HCEC 1CT (cell line): ENCODE measurements around the gene NXNL2.

Source experiments
- DNase-seq: peaks from one replicate; pipeline ENCODE4 v3.0.0-alpha.2; 2017

Gene NXNL2

DNA sequence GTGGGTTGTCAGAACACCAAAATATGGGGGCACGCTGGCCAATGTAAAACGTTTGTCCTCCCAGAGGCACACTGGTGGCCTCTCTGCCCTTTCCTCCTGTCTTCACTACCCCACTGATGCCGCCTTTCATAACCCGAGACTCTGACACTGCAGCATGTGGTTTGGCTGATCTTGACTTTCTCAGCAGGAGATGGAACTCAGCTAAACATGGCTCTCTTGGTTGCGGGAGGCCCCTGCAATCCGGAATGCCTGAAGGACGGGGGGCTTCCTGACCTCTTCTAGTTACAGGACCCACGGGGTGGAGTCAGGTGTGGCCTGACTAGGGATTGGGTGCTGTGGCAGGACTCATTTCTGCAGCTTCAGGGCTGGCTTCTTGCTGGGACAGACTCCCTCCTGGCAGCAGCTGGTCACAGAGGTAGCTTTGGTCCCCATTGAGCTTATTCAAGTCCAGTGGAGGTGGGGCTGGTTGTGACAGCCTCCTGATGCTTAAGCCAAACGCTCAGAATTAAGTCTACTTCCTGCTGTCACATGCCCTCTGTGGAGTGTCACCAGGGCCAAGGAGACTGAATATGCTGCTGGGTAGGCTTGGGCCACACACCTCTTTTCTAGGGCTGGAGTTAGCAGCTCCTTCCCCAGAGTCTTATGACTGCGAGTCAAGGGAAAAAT is 44.2 kb downstream of the NXNL2 start:
- no peak for DNase-seq

DNA sequence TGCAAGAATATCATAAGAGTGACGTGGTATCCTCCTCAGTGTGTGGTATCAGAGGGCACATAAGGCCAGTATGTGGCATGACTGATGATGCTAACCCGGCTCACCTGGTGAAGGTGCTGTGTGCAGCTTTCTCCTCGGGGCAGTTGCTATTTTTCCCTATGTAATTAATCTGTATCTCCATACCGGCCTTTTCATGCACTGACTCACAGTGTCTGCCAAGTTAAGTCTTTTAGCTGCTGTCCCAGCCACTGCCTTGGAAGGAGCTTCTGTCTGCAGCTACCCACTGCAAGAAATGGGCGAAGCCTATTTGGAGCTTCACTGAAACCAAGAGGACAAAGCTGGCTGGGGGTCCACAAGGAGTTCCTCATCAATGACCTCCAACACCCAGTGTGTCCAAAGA is 46.0 kb downstream of the NXNL2 start:
- no peak for DNase-seq

DNA sequence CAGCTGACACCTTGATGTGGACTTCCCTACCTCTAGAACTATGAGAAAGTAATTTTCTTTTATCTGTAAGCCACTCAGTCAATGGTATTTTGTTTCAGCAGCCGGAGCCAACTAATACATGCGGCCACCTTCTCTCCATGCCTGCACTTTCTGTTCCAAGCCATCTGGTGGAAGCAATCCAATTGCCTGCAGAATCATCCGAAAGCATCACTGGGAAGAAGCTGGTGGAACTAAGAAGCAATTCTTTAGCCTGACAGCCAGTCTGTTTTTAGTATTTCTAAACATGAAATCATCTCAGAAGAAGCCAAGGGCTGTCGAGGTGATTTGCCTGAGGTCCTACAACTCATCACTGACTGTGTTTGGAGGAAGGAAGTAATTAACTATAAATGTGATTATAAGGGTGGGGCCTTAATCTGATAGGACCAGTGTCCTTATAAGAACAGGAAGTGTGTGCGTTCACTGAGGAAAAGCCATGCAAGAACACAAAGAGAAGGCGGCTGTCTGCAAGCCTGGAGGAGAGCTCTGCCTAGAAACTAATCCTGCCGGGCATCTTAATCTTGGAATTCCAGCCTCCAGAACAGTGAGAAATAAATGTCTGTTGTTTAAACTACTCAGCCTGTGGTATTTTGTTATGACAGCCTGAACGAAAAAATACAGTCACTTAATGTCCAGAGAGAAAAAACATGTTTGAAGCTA is 49.1 kb downstream of the NXNL2 start:
- DNase-seq: peak; percentile 46

DNA sequence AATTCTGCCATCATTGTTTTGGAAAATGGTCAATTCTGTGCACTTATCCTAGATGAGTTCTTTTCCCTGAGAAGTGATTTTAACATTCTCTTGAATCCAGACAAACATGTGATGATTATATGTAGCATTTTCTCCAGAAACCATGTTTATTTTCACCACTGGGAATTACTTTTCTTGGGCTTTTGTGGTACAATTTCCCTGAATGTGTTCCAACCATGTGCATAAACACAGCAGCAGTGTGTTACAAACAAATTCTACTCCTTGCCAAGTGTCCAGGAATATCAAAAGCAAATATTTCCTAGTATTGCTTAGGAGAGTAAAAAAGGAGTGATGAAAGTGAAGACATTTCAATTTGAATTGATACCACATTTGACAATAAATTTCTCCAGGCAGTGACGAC is 50.4 kb downstream of the NXNL2 start:
- no peak for DNase-seq

DNA sequence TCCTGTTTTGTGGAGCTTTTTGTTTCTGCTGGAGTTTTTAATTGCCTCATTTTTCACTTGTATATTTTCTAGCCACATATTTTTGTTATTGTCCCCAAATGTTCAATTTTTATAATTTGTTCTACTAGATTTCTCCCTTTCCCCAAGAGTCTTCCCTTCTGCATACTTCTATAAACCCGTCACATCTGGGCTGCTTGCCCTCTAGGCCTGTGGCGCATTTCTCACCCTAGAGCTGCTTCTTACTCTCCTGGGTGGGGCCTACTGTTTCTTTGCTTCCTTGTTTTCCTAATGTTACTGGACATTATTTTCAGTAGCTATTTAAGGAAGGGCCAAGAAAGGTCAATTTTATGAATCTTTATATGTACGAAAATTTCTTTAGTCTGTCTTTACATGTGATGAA is 51.5 kb downstream of the NXNL2 start:
- no peak for DNase-seq

- no peak for DNase-seq
Measured at GRCh38 chr9:88587182-88587581, 52.2 kb downstream of the NXNL2 start.

- no peak for DNase-seq
Measured at GRCh38 chr9:88587885-88588649, 53.1 kb downstream of the NXNL2 start.

DNA sequence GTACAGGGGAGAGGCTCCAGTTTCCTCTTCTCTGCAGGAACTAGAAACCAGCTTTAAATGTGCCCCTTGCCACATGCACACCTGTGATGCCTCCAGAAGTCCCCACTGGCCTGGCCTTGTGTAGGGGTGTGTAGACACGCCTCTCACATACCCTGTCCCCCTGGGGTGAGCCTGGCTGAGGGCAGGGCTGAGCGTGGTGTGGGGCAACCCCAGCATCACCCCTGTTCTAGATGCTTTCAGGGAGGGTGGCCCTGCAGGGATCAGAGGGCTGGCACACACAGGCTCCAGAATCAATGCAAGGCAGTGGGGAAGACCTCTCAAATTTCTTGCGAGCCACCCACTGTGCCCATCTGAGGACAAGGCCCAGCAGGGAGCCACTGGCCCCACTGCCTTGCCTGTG is 54.7 kb downstream of the NXNL2 start:
- no peak for DNase-seq

DNA sequence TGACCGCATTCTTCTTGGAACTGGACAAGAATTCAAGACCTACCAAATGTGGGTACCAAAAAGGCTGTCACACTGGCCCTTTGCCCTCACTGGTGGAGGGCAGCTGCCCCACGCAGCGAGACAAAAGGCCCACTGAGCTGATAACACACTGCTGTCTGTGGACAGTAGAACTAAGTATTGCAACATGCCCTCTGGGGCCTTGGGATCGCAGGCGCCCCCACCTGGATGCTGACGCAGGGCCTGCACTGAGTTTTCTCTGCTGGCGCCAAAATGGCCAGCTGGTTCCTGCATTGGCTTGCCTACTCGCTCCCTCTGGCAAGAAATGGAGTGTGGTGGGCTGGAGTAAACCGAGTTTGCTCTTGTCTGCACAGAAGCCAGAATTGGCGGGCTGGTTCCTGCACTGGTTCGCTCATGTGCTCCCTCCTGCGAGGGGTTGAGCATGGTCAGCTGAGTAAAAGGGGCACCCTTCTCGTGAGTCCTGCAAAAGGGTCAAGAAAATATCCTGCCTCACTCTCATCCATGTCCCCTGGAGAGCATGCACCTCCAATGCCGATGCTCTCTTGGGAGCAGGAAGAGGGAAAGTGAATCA is 55.7 kb downstream of the NXNL2 start:
- no peak for DNase-seq

GRCh38 chr9:88593537-88594185 is 58.7 kb downstream of the NXNL2 start:
- DNase-seq: peak; percentile 61
